GM18499 (cell line): ENCODE data around the gene WNT8A.

ENCODE experiments used
- ATAC-seq: cut with Tn5 transposase; IDR thresholded peaks from one replicate; pipeline ENCODE4 v1.9.1; 2021; ENCODE audit warnings: moderate number of reproducible peaks; ENCODE audit not compliant: insufficient read depth, unreplicated experiment

Gene WNT8A

GRCh38 chr5:138082033-138082432, 1.8 kb upstream of the WNT8A start:
- no peak for ATAC-seq

GRCh38 chr5:138091685-138092084, 7.9 kb downstream of the WNT8A start:
- no peak for ATAC-seq

- ATAC-seq, result no peak
Measured at GRCh38 chr5:138092301-138092700, 8.5 kb downstream of the WNT8A start.

- ATAC-seq, result no peak
Measured at GRCh38 chr5:138093036-138093435, 9.2 kb downstream of the WNT8A start.

- no peak for ATAC-seq
Measured at GRCh38 chr5:138095100-138095907, 11.5 kb downstream of the WNT8A start.

GRCh38 chr5:138096363-138096762, 12.5 kb downstream of the WNT8A start:
- ATAC-seq, result no peak

- ATAC-seq, result no peak
Measured at GRCh38 chr5:138096997-138097828, 13.4 kb downstream of the WNT8A start.

GRCh38 chr5:138102454-138103318, 18.9 kb downstream of the WNT8A start:
- ATAC-seq, result no peak

DNA sequence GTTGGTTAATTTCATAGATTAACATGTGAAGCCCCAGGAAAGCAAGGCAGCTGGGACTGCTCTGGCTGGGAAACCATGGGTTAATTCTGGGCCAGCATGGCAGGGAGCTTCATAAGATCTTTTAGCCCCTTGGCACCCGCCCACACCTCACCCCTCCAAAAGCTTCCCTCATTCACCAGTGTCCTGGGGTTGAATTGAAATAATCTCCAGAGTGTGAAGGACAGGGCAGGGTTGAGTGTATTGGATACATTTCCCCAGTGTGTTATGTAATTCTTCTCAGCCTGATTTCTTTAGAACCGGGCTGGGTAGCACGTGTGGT, 19.4 kb downstream of the WNT8A start:
- no peak for ATAC-seq

- ATAC-seq, result no peak
Measured at GRCh38 chr5:138105709-138106108, 21.9 kb downstream of the WNT8A start.

- ATAC-seq, result no peak
Measured at GRCh38 chr5:138107213-138107612, 23.4 kb downstream of the WNT8A start.

GRCh38 chr5:138109463-138110265, 25.8 kb downstream of the WNT8A start:
- no peak for ATAC-seq

DNA sequence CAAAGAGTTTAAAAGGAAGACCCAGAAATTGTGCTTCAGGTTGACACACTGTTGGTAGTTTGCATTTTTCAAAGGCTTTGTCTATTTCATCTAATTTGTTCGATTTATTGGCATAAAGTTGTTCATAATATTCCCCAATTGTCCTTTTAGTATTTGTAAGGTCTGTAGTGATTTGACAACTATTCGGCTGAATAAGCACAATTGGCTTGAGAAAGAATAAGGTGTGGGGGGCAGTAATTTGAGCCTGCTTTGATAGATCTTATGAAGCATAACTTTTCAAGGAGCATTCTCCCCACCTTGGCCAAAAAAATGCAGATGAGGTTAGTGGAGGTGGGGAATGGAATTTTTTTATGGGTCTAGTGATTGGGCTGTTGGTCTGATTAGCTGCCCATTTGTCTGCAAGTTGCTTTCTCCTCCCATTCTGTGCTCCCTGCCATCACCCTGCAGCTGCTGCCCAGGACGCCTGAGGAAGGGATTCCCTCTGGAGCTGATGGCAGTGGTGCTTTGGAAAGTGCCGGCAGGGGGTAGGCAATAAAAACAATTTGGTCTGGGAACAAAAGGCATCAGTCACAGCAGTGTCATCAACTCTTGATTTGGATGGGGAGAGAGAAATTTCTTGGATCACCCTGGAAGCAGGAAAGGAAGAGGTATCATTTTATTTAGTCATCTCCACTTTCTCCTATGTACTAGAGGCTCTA, 26.6 kb downstream of the WNT8A start:
- ATAC-seq, result no peak

GRCh38 chr5:138111181-138111580, 27.3 kb downstream of the WNT8A start:
- no peak for ATAC-seq

- no peak for ATAC-seq
Measured at GRCh38 chr5:138111937-138112336, 28.1 kb downstream of the WNT8A start.

DNA sequence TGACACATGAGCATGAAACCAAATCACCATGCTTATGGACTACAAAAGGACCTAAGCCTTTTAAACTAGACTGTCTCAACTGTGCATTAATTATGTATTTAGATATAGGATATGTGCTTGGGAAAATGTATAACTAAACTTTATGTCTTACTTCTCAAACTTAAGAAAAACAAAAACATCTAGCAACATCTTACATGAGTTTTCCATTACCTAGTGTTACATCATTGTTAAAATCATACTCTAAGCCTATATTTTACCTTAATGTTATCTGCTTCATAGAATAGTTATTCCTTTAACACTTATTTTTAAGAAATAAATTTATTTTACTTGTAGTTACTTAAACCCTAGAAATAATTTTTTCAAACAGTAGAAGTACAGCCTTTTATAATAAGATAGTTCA, 31.4 kb downstream of the WNT8A start:
- no peak for ATAC-seq

DNA sequence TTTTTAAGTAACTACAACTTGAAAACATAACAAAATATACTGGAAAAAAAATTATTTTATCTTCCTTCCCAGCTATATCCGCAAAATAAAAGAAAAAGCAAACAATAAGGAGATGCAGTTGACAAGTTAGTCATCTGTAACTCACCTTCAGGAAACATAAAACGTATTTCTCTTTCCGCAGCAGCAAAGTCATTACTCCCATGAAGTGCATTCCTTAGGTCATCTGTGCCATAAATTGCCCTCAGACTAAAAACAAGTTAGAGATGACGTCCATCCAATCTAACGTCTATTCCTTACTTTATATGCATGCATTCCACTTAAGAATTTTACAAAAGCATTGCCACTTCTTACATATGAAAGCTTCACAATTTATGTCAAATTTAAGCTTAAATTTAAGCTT, 44.5 kb downstream of the WNT8A start:
- no peak for ATAC-seq

GRCh38 chr5:138129347-138129746, 45.5 kb downstream of the WNT8A start:
- ATAC-seq, result no peak

- no peak for ATAC-seq
Measured at GRCh38 chr5:138132543-138132942, 48.7 kb downstream of the WNT8A start.
